K562 (cell line): Measurements from ENCODE around the gene DARS1.

Experiments used
- ATF7 ChIP-seq: fragments of 450-650 bp; IDR thresholded peaks from 2 replicates; pipeline ENCODE4 v1.7.1; 2014; ENCODE audit warnings: mild to moderate bottlenecking, moderate library complexity
- CEBPB ChIP-seq: fragments of 450-650 bp; IDR thresholded peaks from 2 replicates; pipeline ENCODE4 v1.6.1; 2016; ENCODE audit warnings: missing genetic modification characterization, missing compliant biosample characterization
- GABPA ChIP-seq: fragments of 200-800 bp; sonication (Bioruptor generic); conservative IDR thresholded peaks from 2 replicates; pipeline ENCODE4 v1.6.1; 2016; ENCODE audit warnings: low read depth, missing genetic modification characterization, missing compliant biosample characterization
- POLR2A ChIP-seq: fragments of 450-650 bp; conservative IDR thresholded peaks from 2 replicates; pipeline ENCODE4 v1.6.1; 2016
- POLR2AphosphoS5 ChIP-seq: IDR thresholded peaks from 2 replicates; pipeline ENCODE4 v1.6.1; 2011; ENCODE audit warnings: mild to moderate bottlenecking, low read depth, low read length, moderate library complexity; ENCODE audit not compliant: control insufficient read depth, insufficient read depth
- SMARCA5 ChIP-seq: fragments of 450-650 bp; IDR thresholded peaks from 2 replicates; pipeline ENCODE4 v1.6.1; 2016
- TAF15 ChIP-seq: fragments of 200-400 bp; formaldehyde crosslinking; IDR thresholded peaks from 2 replicates; pipeline ENCODE4 v1.6.1; 2017; ENCODE audit warnings: mild to moderate bottlenecking, low read depth, low read length, moderate library complexity
- ZBTB49 ChIP-seq: sonication (generic); formaldehyde crosslinking; IDR thresholded peaks from 2 replicates; pipeline ENCODE4 v1.8.0; 2022; ENCODE audit warnings: missing genetic modification reagents, mild to moderate bottlenecking, borderline replicate concordance
- ZNF12 ChIP-seq: sonication (generic); formaldehyde crosslinking; IDR thresholded peaks from 2 replicates; pipeline ENCODE4 v1.4.0; 2020; ENCODE audit warnings: mild to moderate bottlenecking, missing genetic modification reagents
- TF ChIP-seq, protein P1 (sequence below): sonication (generic); formaldehyde crosslinking; IDR thresholded peaks from 2 replicates; pipeline ENCODE4 v1.9.0; 2022; ENCODE audit warnings: mild to moderate bottlenecking, missing genetic modification reagents
- TF ChIP-seq, protein P2 (sequence below): sonication (generic); formaldehyde crosslinking; IDR thresholded peaks from 2 replicates; pipeline ENCODE4 v1.8.1; 2022; ENCODE audit warnings: missing genetic modification reagents

- no peak for TF ChIP-seq POLR2A
- TF ChIP-seq GABPA (tag), result no peak
- TF ChIP-seq, protein P1, sequence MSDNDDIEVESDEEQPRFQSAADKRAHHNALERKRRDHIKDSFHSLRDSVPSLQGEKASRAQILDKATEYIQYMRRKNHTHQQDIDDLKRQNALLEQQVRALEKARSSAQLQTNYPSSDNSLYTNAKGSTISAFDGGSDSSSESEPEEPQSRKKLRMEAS (CRISPR knock-in tag), result no peak
- no peak for TF ChIP-seq ATF7
- no peak for TF ChIP-seq TAF15
- no peak for TF ChIP-seq CEBPB (tag)
- TF ChIP-seq SMARCA5, result no peak
- TF ChIP-seq ZNF12 (CRISPR knock-in tag), result no peak
- TF ChIP-seq POLR2AphosphoS5, result no peak
- TF ChIP-seq ZBTB49 (CRISPR knock-in tag), result no peak
- TF ChIP-seq, protein P2, sequence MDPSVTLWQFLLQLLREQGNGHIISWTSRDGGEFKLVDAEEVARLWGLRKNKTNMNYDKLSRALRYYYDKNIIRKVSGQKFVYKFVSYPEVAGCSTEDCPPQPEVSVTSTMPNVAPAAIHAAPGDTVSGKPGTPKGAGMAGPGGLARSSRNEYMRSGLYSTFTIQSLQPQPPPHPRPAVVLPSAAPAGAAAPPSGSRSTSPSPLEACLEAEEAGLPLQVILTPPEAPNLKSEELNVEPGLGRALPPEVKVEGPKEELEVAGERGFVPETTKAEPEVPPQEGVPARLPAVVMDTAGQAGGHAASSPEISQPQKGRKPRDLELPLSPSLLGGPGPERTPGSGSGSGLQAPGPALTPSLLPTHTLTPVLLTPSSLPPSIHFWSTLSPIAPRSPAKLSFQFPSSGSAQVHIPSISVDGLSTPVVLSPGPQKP (CRISPR knock-in tag), result no peak
Observed at GRCh38 chr2:136031711-136032110, 46.3 kb upstream of the DARS1 start.
